ENCODE data around the gene TP73.

Gene TP73

DNA sequence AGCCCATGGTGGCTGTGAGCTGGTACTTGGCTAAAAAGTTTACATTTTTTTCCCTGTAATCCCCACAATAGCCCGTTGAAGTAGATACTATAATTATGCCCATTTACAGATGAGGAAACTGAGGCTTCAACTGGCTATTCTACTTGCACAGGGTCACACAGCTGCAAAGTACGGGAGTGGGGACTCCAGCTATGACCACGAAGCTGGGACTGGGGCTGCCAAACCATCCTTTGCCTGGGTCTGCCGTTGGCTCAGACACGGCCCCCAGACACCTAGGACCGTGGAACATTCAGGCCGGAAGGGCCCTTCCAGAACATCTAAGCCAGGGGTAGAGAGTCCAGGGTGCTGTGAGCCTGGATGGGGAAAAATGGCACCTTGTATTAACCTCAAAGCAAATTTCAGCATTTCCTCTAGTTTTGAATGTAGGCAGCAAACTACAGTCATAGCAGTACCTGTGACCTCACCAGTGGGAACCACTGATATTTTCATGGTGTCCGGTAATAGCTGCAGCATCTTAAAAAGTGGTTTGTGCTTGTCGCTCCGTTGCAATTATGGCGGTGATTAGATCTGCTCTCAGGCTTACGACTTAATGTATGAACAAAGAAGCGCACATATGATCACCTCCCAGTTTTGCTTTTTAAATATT lies 4.3 kb downstream of the TP73 start:
- DNase-seq = no peak

DNA sequence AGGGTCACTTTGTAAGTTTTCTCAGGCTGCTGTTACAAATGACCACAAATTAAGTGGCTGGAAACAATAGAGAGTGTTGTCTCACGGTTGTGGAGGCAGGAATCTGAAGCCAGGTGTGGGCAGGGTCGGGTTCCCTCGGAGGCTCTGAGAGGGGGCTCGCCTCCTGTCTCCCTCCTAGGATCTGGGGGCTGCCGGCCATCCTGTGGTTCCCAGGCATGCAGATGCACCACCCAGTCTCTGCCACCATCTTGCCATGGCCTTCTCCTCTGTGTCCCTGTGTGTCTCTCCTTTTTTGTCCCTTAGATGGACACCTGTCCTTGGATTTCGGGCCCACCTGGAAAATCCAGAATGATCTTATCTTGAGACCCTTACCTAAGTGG lies 4.8 kb downstream of the TP73 start:
- no peak for DNase-seq

GRCh38 chr1:3657578-3658230 lies 5.4 kb downstream of the TP73 start:
- no peak for DNase-seq

DNA sequence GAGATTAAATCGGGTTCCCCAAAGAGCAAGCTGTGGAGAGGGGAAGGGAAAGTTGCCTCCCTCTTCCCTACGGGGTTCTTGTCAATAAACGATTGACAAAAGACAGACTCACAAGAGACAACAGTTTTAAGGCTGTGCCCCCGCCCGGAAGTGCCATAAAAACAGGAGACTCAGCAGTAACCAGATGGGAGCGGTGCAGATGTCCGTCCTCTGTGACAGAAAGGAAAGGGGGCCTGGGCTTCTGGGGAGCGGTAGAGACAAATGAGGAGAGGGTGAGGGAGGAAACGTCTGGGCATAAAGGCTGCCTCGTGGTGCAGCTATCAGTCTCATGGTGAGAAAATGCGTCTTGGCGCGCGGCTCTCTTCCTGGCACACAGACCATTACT lies 5.9 kb downstream of the TP73 start:
- DNase-seq = no peak

DNA sequence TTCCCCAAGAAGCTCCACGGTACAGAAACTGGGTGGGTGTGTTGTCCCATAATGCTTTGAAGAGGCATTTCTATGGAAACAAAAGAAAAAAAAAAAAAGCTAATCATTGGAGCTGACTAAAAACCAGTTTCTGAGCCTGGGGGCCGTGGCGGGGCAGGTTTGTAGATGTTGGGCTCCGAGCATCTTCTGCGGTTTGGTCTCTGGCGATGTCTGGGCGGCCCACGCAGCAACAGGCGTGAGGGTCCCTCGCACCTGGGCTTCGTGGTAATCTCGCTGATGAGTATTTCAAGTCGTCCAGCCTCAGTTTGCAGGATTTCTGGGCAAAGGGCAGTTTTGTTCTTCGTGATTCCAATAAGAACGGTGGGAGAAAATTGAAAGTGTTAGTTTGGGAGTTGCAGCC lies 6.8 kb downstream of the TP73 start:
- DNase-seq = no peak

- DNase-seq = no peak
These were observed 8.4 kb downstream of the TP73 start for GRCh38 chr1:3660704-3661103.

DNA sequence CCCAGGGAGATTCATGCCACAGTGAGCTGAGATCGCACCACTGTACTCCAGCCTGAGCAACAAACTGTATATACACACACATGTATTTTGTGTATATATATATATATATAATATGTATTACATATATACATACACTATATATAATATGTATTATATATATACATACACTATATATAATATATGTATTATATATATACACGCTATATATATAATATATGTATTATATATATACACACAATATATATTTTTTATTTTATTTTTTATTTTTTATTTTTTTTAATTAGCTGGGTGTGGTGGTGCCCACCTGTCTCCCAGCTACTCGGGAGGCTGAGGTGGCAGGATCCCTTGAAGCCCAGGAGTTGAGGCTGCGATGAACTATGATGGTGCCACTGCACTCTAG lies 9.3 kb downstream of the TP73 start:
- DNase-seq = no peak

GRCh38 chr1:3662080-3662671 lies 9.9 kb downstream of the TP73 start:
- DNase-seq = no peak

- no peak for DNase-seq
These were observed 11.8 kb downstream of the TP73 start for GRCh38 chr1:3663999-3664699.

GRCh38 chr1:3664700-3665375 lies 12.5 kb downstream of the TP73 start:
- no peak for DNase-seq

DNA sequence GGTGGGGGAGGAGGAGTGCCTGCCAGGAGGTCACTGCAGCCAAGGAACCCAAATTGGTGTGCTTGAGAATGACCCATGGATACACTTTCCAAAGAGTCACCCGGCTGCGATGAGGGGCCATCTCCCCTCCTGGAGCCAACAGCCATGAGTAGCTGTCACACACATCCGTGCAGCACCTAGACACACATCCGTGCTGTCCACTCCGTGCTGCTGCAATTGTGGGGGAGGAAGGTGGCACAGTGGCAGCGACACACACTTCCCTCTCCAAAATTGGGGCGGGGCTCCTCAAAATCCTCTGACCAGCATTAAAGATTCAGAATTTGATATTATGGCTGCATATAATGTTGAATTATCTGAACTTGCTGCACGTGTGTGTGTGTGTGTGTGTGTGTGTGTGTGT lies 15.8 kb downstream of the TP73 start:
- no peak for DNase-seq

GRCh38 chr1:3668585-3669300 lies 16.4 kb downstream of the TP73 start:
- DNase-seq = no peak

GRCh38 chr1:3669421-3669821 lies 17.1 kb downstream of the TP73 start:
- DNase-seq = no peak

- no peak for DNase-seq
These were observed 17.7 kb downstream of the TP73 start for GRCh38 chr1:3669971-3670431.

GRCh38 chr1:3670823-3671265 lies 18.5 kb downstream of the TP73 start:
- DNase-seq = no peak

DNA sequence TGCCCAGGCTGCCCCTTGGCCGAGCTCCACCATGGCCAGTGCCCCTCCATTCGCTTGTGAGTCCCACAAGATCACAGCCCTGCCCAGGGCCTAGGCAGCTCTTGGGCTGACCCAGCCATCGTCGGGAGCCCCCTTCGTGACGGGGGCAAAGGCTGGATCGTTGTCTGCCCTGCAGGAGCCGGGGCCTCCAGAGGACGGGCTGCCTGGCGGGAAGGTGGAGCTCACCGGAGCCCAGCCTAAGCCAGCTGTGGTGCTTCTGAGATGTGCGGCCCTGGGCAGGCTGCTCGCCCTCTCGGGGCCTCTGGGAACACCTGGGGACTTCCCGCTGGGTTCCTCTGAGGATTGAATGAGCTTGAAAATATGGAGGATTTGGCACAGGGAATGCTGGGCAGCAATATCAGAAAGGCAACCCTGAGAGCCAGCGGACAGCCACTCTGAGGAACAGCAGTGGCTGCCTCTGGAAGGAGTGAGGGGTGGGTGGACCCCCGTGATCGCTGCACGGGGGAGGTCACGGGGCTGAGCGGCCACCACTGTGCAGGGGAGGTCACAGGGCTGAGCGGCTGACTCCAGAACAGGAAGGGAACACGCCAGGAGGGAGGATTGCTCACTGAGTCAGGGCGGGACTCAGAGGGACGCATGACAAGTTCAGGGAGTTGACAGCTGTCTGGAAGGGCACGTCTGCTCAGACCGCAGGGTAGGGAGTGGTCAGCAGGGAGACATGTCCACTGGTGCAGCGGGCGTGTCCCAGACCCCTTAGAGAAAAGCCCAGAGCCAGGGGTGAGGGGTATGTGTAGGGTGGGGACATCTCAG lies 19.3 kb downstream of the TP73 start:
- DNase-seq = no peak

GRCh38 chr1:3672231-3672970 lies 20.1 kb downstream of the TP73 start:
- DNase-seq = no peak

- DNase-seq = no peak
These were observed 20.6 kb downstream of the TP73 start for GRCh38 chr1:3672971-3673361.

- DNase-seq = no peak
These were observed 21.2 kb downstream of the TP73 start for GRCh38 chr1:3673381-3674099.

All from GOT3 (cell line).